Naive thymus-derived CD4-positive, alpha-beta T cell (primary cell): Measurements from ENCODE around the gene STK32C. TPM values are rescaled to one million over a fixed set of nuclear protein-coding genes. Genes with fewer than 3 reads are reported as not detected.
A peak's percentile ranks its signal among the peaks of the same experiment; 100 is the strongest.
"Not testable (repeated sequence)": the region's sequence is repeated elsewhere in the genome, so short reads cannot be mapped to it uniquely, and the experiment has no call there.

Experiments used
- ATAC-seq: fragments of 150-1000 bp; cut with Tn5 transposase; 2 replicates; pipeline ENCODE4 v1.10.0; 2021; ENCODE audit warnings: mild to moderate bottlenecking, moderate library complexity
- CTCF ChIA-PET: fragments of 350-600 bp; sonication (Branson Sonifier 250); formaldehyde crosslinking; loops from one replicate; lab custom pipeline; 2021; ENCODE audit warnings: antibody characterized with exemption; lab: Charles Lee
- POLR2A ChIA-PET: fragments of 350-600 bp; sonication (Branson Sonifier 250); formaldehyde crosslinking; loops from one replicate; lab custom pipeline; 2021; ENCODE audit warnings: antibody characterized with exemption, inconsistent platforms; lab: Charles Lee
- DNase-seq, 9 donors: peaks; one replicate each; pipeline versions ENCODE4 v3.0.0 to v3.0.0-alpha.2; 2020 to 2022; ENCODE audit warnings: mixed read lengths in 1 of 9
- H3K27ac ChIP-seq: one replicate; pipeline ENCODE4 v1.7.0; 2013; ENCODE audit warnings: mild to moderate bottlenecking, low read depth, low read length, moderate library complexity
- H3K27me3 ChIP-seq, 2 donors: one replicate each; pipeline ENCODE4 v1.7.0; 2013; ENCODE audit warnings: low read length in 2 of 2, mild to moderate bottlenecking in 2 of 2, moderate library complexity in 2 of 2; ENCODE audit not compliant: control insufficient read depth in 2 of 2, insufficient read depth in 2 of 2
- H3K36me3 ChIP-seq, 3 experiments: 1 replicate in 2 of 3; 2 replicates in 1 of 3; pipeline ENCODE4 v1.7.0; 2013; ENCODE audit warnings: low read length in 3 of 3, mild to moderate bottlenecking in 3 of 3, moderate library complexity in 1 of 3; ENCODE audit not compliant: insufficient read depth in 3 of 3, control insufficient read depth in 2 of 3
- H3K4me1 ChIP-seq, 2 donors: one replicate each; pipeline ENCODE4 v1.7.0; 2013; ENCODE audit warnings: low read length in 2 of 2, mild to moderate bottlenecking in 2 of 2, moderate library complexity in 1 of 2; ENCODE audit not compliant: control insufficient read depth in 2 of 2, insufficient read depth in 2 of 2
- H3K4me3 ChIP-seq: 2 replicates; pipeline ENCODE4 v1.7.0; 2013; ENCODE audit warnings: mild to moderate bottlenecking, low read length
- H3K9me3 ChIP-seq, 3 experiments: 1 replicate in 2 of 3; 2 replicates in 1 of 3; pipeline ENCODE4 v1.7.0; 2013; ENCODE audit warnings: low read length in 3 of 3; ENCODE audit not compliant: control insufficient read depth in 2 of 3
- H3K27ac Mint-ChIP-seq, 9 donors: one replicate each; pipeline ENCODE4 v1.8.0; 2020 to 2022; ENCODE audit warnings: mixed read lengths in 9 of 9, mild to moderate bottlenecking in 8 of 9, moderate library complexity in 5 of 9, inconsistent platforms in 2 of 9
- H3K27me3 Mint-ChIP-seq, 5 donors: one replicate each; pipeline ENCODE4 v1.8.0; 2021 to 2022; ENCODE audit warnings: mixed read lengths in 5 of 5, mild to moderate bottlenecking in 1 of 5
- H3K36me3 Mint-ChIP-seq, 5 donors: one replicate each; pipeline ENCODE4 v1.8.0; 2020 to 2022; ENCODE audit warnings: mixed read lengths in 5 of 5, mild to moderate bottlenecking in 3 of 5, inconsistent platforms in 1 of 5
- H3K4me1 Mint-ChIP-seq, 7 donors: one replicate each; pipeline ENCODE4 v1.8.0; 2020 to 2022; ENCODE audit warnings: mixed read lengths in 7 of 7, mild to moderate bottlenecking in 3 of 7, inconsistent platforms in 1 of 7
- H3K4me3 Mint-ChIP-seq, 10 donors: one replicate each; pipeline ENCODE4 v1.8.0; 2020 to 2022; ENCODE audit warnings: mild to moderate bottlenecking in 10 of 10, mixed read lengths in 10 of 10, moderate library complexity in 6 of 10, inconsistent platforms in 2 of 10
- H3K9me3 Mint-ChIP-seq, 11 donors: one replicate each; pipeline ENCODE4 v1.8.0; 2020 to 2022; ENCODE audit warnings: mixed read lengths in 11 of 11, mild to moderate bottlenecking in 4 of 11, inconsistent platforms in 1 of 11, moderate library complexity in 1 of 11
- intact Hi-C, 2 donors: fragments of 100-400 bp; cut with micrococcal nuclease; formaldehyde crosslinking; loops; one replicate each; pipeline ENCODE4 v1.15.1; 2023
- polyA plus RNA-seq, 2 donors: library from polyadenylated mRNA; unstranded; fragments of 300-500 nt; fragmentation: Illumina TruSeq; gene quantifications; one replicate each; pipeline ENCODE4 v1.2.3, GENCODE V29; 2021
- total RNA-seq, 6 experiments: library from RNA in 5 of 6; stranded (reverse) in 5 of 6; gene quantifications; 1 replicate in 5 of 6; 2 replicates in 1 of 6; pipeline ENCODE4 v1.2.3 and lab custom pipeline; 2021 to 2026

STK32C gene
- total and polyA plus RNA-seq, 7 experiments from 2014 or later: 4.6 to 19.4 (median 11.8) TPM

- H3K4me3 ChIP-seq: no peak overlapping the region
- ATAC-seq: no peak
- Mint-ChIP-seq H3K27ac (peak overlapping the region in 1 of 9 donors; percentile 59), H3K4me1 (peaks cover 0 to 9% (median 5%) of the 10 kb centered on the region in 7 donors), H3K27me3 (no peaks in the 10 kb centered on the region), H3K9me3 (peaks cover 0 to 2% (median 0%) of the 10 kb centered on the region in 11 donors), H3K36me3 (no peaks in the 10 kb centered on the region), H3K4me3 (no peak overlapping the region)
- H3K27me3 ChIP-seq: no peaks in the 10 kb centered on the region
- ChIA-PET CTCF (interaction anchor here (0.9 to 1.1 kb wide), 3 partner anchors 9 to 131 kb away, joined by 3 to 6 read pairs (median 4); no protein-coding TSS in a partner anchor), POLR2A (interaction anchor here (0.8 kb wide), 1 partner anchor 150 kb away, joined by 4 read pairs; no protein-coding TSS in a partner anchor)
- H3K27ac ChIP-seq: no peak overlapping the region
- no peaks in the 10 kb centered on the region for H3K4me1 ChIP-seq
- intact Hi-C loops: no loop called here
- no peaks in the 10 kb centered on the region for H3K36me3 ChIP-seq
- no peak for DNase-seq
- no peaks in the 10 kb centered on the region for H3K9me3 ChIP-seq
Measured at GRCh38 chr10:132353456-132354355, 46.0 kb upstream of the STK32C start.

GRCh38 chr10:132352462-132353308 is 44.9 kb upstream of the STK32C start:
- not testable (repeated sequence) for H3K9me3 ChIP-seq, H3K27me3 ChIP-seq, H3K27me3 Mint-ChIP-seq, H3K36me3 ChIP-seq, H3K4me1 ChIP-seq, H3K27ac ChIP-seq, H3K36me3 Mint-ChIP-seq, H3K9me3 Mint-ChIP-seq, H3K4me1 Mint-ChIP-seq, H3K4me3 ChIP-seq
- CTCF ChIA-PET: interaction anchor here (1.0 to 1.1 kb wide), 2 partner anchors 128 to 130 kb away, joined by 4 to 6 read pairs; no protein-coding TSS in a partner anchor
- Mint-ChIP-seq H3K27ac (peak overlapping the region in 3 of 9 donors; percentile 59 to 83 (median 70)), H3K4me3 (peak overlapping the region in 1 of 10 donors; percentile 50)
- POLR2A ChIA-PET: interaction anchor here (0.8 kb wide), 1 partner anchor 151 kb away, joined by 4 read pairs; no protein-coding TSS in a partner anchor
- ATAC-seq (peak; percentile 86), DNase-seq (peak; percentile 43 to 82 (median 67))
- intact Hi-C loops: loop anchor here (1.0 kb wide), 2 partner anchors 44 to 129 kb away; no protein-coding TSS in a partner anchor

GRCh38 chr10:132351611-132352010 is 43.9 kb upstream of the STK32C start:
- Histone ChIP-seq H3K9me3 (no peaks in the 10 kb centered on the region), H3K4me3 (no peak overlapping the region), H3K36me3 (peaks cover 0 to 4% (median 0%) of the 10 kb centered on the region in 3 experiments), H3K27me3 (no peaks in the 10 kb centered on the region), H3K4me1 (no peaks in the 10 kb centered on the region), H3K27ac (no peak overlapping the region)
- no peak overlapping the region for H3K4me3 Mint-ChIP-seq
- DNase-seq: no peak
- H3K27ac Mint-ChIP-seq: no peak overlapping the region
- H3K9me3 Mint-ChIP-seq: no peaks in the 10 kb centered on the region
- H3K4me1 Mint-ChIP-seq: peaks cover 0 to 9% (median 5%) of the 10 kb centered on the region in 7 donors
- H3K27me3 Mint-ChIP-seq: no peaks in the 10 kb centered on the region
- intact Hi-C loops: loop anchor here (1.0 kb wide), 2 partner anchors 43 to 128 kb away; no protein-coding TSS in a partner anchor
- ATAC-seq: no peak
- ChIA-PET CTCF (interaction anchor here (0.6 to 1.4 kb wide), 2 partner anchors 27 to 439 kb away, joined by 3 to 4 read pairs; no protein-coding TSS in a partner anchor), POLR2A (no interaction called here)
- H3K36me3 Mint-ChIP-seq: peaks cover 0 to 7% (median 0%) of the 10 kb centered on the region in 5 donors

- Histone ChIP-seq H3K27ac (no peak overlapping the region), H3K27me3 (no peaks in the 10 kb centered on the region), H3K4me3 (no peak overlapping the region), H3K36me3 (peaks cover 0 to 4% (median 0%) of the 10 kb centered on the region in 3 experiments), H3K9me3 (no peaks in the 10 kb centered on the region), H3K4me1 (no peaks in the 10 kb centered on the region)
- no peak overlapping the region for H3K27ac Mint-ChIP-seq
- peaks cover 0 to 9% (median 5%) of the 10 kb centered on the region in 7 donors for H3K4me1 Mint-ChIP-seq
- peaks cover 0 to 10% (median 0%) of the 10 kb centered on the region in 5 donors for H3K36me3 Mint-ChIP-seq
- no peaks in the 10 kb centered on the region for H3K9me3 Mint-ChIP-seq
- ChIA-PET CTCF (interaction anchor here (0.6 to 1.4 kb wide), 2 partner anchors 26 to 438 kb away, joined by 3 to 4 read pairs; no protein-coding TSS in a partner anchor), POLR2A (no interaction called here)
- no peak for DNase-seq
- H3K4me3 Mint-ChIP-seq: no peak overlapping the region
- no peaks in the 10 kb centered on the region for H3K27me3 Mint-ChIP-seq
- ATAC-seq: no peak
- intact Hi-C loops: no loop called here
Measured at GRCh38 chr10:132350946-132351345, 43.2 kb upstream of the STK32C start.

- Histone ChIP-seq H3K9me3 (no peaks in the 10 kb centered on the region), H3K36me3 (peaks cover 0 to 4% (median 0%) of the 10 kb centered on the region in 3 experiments), H3K27me3 (no peaks in the 10 kb centered on the region), H3K27ac (no peak overlapping the region), H3K4me3 (no peak overlapping the region), H3K4me1 (no peaks in the 10 kb centered on the region)
- Mint-ChIP-seq H3K4me1 (peaks cover 0 to 9% (median 5%) of the 10 kb centered on the region in 7 donors), H3K4me3 (no peak overlapping the region), H3K27me3 (no peaks in the 10 kb centered on the region), H3K36me3 (peaks cover 0 to 10% (median 0%) of the 10 kb centered on the region in 5 donors), H3K9me3 (no peaks in the 10 kb centered on the region), H3K27ac (no peak overlapping the region)
- no peak for DNase-seq
- intact Hi-C loops: no loop called here
- CTCF ChIA-PET: interaction anchor here (1.4 kb wide), 1 partner anchor 26 kb away, joined by 4 read pairs; no protein-coding TSS in a partner anchor
- ATAC-seq: no peak
- POLR2A ChIA-PET: no interaction called here
Measured at GRCh38 chr10:132350391-132350790, 42.6 kb upstream of the STK32C start.

DNA sequence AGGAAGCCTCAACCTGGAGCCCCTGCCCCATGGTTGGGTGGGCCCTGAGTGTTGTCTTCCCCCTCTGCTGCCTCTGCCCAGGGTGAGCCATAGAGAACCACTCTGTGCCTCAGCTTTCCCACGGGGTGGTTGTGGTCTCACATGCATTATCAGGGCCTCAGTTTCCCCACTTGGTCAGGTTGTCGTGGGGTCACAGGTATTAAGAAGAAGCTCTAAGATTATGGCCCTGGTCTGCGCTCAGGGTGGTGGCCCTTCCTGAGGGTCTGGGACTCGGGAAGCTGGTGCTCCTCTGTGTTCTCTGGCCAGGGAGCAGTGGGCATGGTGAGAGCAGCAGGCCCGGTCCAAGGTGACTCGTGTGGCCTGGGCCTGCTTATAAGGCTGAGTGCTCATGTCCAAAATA is 42.0 kb upstream of the STK32C start:
- no peaks in the 10 kb centered on the region for H3K9me3 ChIP-seq
- Mint-ChIP-seq H3K9me3 (no peaks in the 10 kb centered on the region), H3K4me3 (no peak overlapping the region), H3K4me1 (peaks cover 0 to 9% (median 5%) of the 10 kb centered on the region in 7 donors), H3K36me3 (peaks cover 0 to 11% (median 2%) of the 10 kb centered on the region in 5 donors), H3K27ac (no peak overlapping the region), H3K27me3 (no peaks in the 10 kb centered on the region)
- H3K27me3 ChIP-seq: no peaks in the 10 kb centered on the region
- intact Hi-C loops: no loop called here
- peaks cover 0 to 6% (median 0%) of the 10 kb centered on the region in 3 experiments for H3K36me3 ChIP-seq
- no peak overlapping the region for H3K4me3 ChIP-seq
- no peak for ATAC-seq
- DNase-seq: no peak
- CTCF ChIA-PET: no interaction called here
- POLR2A ChIA-PET: no interaction called here
- H3K4me1 ChIP-seq: no peaks in the 10 kb centered on the region
- no peak overlapping the region for H3K27ac ChIP-seq
